ENCODE results near the gene GNA14.

The GNA14 gene

DNA sequence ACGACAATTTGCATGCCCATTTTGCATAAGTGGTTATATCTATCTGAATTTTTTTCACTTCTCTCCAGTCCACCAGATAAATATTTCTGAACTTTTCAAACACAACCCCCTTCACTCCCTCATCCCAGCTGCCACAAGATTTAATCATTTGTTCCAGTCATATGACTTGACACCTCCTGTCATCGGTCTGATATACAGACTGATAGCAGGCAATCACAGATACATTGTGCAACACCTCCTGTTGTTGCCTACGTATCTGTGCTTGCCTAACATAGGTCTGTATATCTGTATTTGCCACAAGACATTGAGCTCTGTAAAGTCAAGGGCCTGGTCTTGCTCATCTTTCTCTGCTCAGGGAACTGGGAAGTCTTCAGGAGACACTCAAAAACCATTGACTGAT, 65.6 kb downstream of the GNA14 start:
- TF ChIP-seq, protein P1, sequence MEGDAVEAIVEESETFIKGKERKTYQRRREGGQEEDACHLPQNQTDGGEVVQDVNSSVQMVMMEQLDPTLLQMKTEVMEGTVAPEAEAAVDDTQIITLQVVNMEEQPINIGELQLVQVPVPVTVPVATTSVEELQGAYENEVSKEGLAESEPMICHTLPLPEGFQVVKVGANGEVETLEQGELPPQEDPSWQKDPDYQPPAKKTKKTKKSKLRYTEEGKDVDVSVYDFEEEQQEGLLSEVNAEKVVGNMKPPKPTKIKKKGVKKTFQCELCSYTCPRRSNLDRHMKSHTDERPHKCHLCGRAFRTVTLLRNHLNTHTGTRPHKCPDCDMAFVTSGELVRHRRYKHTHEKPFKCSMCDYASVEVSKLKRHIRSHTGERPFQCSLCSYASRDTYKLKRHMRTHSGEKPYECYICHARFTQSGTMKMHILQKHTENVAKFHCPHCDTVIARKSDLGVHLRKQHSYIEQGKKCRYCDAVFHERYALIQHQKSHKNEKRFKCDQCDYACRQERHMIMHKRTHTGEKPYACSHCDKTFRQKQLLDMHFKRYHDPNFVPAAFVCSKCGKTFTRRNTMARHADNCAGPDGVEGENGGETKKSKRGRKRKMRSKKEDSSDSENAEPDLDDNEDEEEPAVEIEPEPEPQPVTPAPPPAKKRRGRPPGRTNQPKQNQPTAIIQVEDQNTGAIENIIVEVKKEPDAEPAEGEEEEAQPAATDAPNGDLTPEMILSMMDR (IDR thresholded peaks at IDR 0.05; ENCODE audit: control extremely low read depth, extremely low read depth, low read depth, missing control alignments), result no peak
- ChIA-PET POLR2A (no interaction called here), CTCF (no interaction called here)
- DNase-seq (ENCODE audit: extremely low spot score), result no peak

DNA sequence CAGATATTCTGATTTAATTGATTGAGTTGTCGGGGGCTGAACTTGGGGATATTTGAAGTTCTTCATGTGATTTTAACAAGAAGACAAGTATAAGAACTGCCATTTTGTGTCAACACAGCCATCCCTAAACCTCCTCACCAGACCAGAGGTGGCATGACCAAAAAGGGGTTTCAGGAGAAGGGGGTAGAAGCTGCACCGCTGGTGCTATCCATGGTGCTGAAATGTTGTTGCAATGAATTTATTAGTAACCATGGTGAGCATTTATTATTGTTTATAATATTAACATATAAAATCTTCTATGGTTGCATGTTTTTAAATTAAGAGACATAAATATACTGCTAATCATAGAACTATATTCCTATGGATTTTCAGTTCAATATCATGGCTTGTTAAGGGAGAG, 72.3 kb downstream of the GNA14 start:
- ChIA-PET POLR2A (no interaction called here), CTCF (interaction anchor here (0.8 to 2.0 kb wide), 3 partner anchors 16 to 26 kb away, joined by 3 to 6 read pairs (median 3); no protein-coding TSS in a partner anchor)
- TF ChIP-seq, protein P1 (IDR thresholded peaks at IDR 0.05; ENCODE audit: control extremely low read depth, extremely low read depth, low read depth, missing control alignments), result no peak
- no peak for DNase-seq (ENCODE audit: extremely low spot score)

GRCh38 chr9:77569335-77569734, 78.8 kb downstream of the GNA14 start:
- no peak for DNase-seq (ENCODE audit: extremely low spot score)
- CTCF ChIA-PET, result no interaction called here
- POLR2A ChIA-PET, result no interaction called here

DNA sequence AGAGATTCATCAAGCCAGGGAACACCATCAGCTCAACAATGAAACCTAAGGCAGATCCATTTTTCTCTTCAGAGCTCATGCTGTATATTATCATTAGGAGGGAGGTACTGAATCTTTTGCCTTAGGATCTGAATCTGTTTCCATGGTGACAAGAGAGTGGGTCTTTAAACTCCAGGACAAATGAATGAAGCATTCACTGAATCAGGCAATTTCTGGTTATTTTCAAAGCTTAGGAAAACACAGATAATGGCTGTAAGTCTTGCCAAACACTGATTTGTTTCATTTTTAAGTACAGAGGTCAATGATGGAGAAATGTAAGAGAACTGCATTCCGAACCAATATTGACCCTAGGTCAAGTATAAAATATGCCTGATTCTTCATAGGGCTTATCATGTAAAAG, 84.9 kb downstream of the GNA14 start:
- TF ChIP-seq, protein P1 (IDR thresholded peaks at IDR 0.05; ENCODE audit: control extremely low read depth, extremely low read depth, low read depth, missing control alignments), result no peak
- CTCF ChIA-PET, result interaction anchor here (1.2 kb wide), 1 partner anchor 23 kb away, joined by 3 read pairs; no protein-coding TSS in a partner anchor
- POLR2A ChIA-PET, result no interaction called here

More at GRCh38 chr9:77569335-77569734, 78.8 kb downstream of the GNA14 start:
- TF ChIP-seq, protein P1 (IDR thresholded peaks at IDR 0.05; ENCODE audit: control extremely low read depth, extremely low read depth, low read depth, missing control alignments), result no peak

GRCh38 chr9:77562019-77562748, 85.9 kb downstream of the GNA14 start:
- ChIA-PET POLR2A (no interaction called here), CTCF (no interaction called here)
- DNase-seq (ENCODE audit: extremely low spot score), result no peak
- TF ChIP-seq, protein P1 (IDR thresholded peaks at IDR 0.05; ENCODE audit: control extremely low read depth, extremely low read depth, low read depth, missing control alignments), result no peak

More for the DNA sequence above, 84.9 kb downstream of the GNA14 start:
- no peak for DNase-seq (ENCODE audit: extremely low spot score)

DNA sequence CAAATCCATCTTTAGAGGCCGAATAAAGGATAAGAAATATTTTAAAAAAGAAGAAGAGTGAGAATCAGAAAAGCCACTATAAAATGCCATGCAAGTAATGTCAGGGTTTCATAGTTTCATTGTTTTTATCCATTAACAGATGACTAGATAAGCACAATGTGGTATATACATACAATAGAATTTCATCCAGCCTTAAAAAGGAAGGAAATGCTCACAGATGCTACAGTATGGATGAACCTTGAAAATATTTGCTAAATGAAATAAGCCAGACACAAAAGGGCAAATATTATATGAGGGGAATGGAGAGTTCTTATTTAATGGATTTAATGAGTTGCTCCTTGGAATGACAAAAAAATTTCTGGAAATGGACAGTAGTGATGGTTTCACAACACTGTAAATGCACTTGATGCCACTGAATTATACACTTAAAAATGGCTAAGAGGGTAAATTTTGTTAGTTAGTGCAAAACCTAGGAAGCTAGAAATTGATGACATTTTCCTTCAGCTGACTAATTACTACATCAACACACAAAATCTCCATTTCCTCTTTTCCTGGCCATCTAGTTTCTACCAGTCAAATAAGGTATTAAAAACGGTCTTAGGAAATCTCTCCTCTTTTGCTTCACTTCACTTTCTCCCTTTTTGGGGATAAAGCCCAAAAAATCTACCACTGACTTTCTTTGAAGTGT, 86.6 kb downstream of the GNA14 start:
- ChIA-PET CTCF (no interaction called here), POLR2A (no interaction called here)
- DNase-seq (ENCODE audit: extremely low spot score), result no peak
- TF ChIP-seq, protein P1 (IDR thresholded peaks at IDR 0.05; ENCODE audit: control extremely low read depth, extremely low read depth, low read depth, missing control alignments), result no peak

All from GM10248 (cell line).